PFSK-1 (cell line): ENCODE results near the gene DAB2IP.

Experiments
- POLR2AphosphoS5 ChIP-seq: IDR thresholded peaks from 2 replicates; pipeline ENCODE4 v1.6.1; 2012; ENCODE audit warnings: low read depth, mild to moderate bottlenecking, control low read depth, low read length, moderate library complexity
- REST ChIP-seq, 2 experiments: IDR thresholded peaks; 2 replicates each; pipeline versions ENCODE4 v1.6.1 to v1.8.0; 2011 to 2012; ENCODE audit warnings: low read depth in 2 of 2, low read length in 2 of 2, control low read depth in 1 of 2, inconsistent platforms in 1 of 2, mild to moderate bottlenecking in 1 of 2, moderate library complexity in 1 of 2; ENCODE audit not compliant: insufficient read depth in 1 of 2
- SIN3A ChIP-seq: IDR thresholded peaks from 2 replicates; pipeline ENCODE4 v1.6.1; 2012; ENCODE audit warnings: mild to moderate bottlenecking, low read length, moderate library complexity, borderline replicate concordance; ENCODE audit not compliant: insufficient read depth

GRCh38 chr9:121651295-121652020, at the start of gene DAB2IP:
- no peak for TF ChIP-seq REST (IDR thresholded peaks at IDR 0.05; ENCODE audit: insufficient read depth in 1 of 2, low read depth in 2 of 2, low read length in 2 of 2)
- no peak for TF ChIP-seq SIN3A
- TF ChIP-seq POLR2AphosphoS5: no peak
